ENCODE measurements around the gene SLC7A6OS.

The SLC7A6OS gene

GRCh38 chr16:68275611-68276191 is 35.0 kb downstream of the SLC7A6OS start:
- peak; percentile 76 for DNase-seq

GRCh38 chr16:68274441-68274840 is 36.3 kb downstream of the SLC7A6OS start:
- no peak for DNase-seq

GRCh38 chr16:68273896-68274295 is 36.9 kb downstream of the SLC7A6OS start:
- no peak for DNase-seq

GRCh38 chr16:68273459-68273858 is 37.3 kb downstream of the SLC7A6OS start:
- no peak for DNase-seq

- DNase-seq: peak; percentile 82
These were observed 38.1 kb downstream of the SLC7A6OS start for GRCh38 chr16:68272507-68273209.

GRCh38 chr16:68270353-68270752 is 40.4 kb downstream of the SLC7A6OS start:
- DNase-seq: no peak

GRCh38 chr16:68269793-68270192 is 41.0 kb downstream of the SLC7A6OS start:
- DNase-seq: no peak

- no peak for DNase-seq
These were observed 42.9 kb downstream of the SLC7A6OS start for GRCh38 chr16:68267612-68268405.

- peak; percentile 80 for DNase-seq
These were observed 45.4 kb downstream of the SLC7A6OS start for GRCh38 chr16:68265078-68265920.

GRCh38 chr16:68264128-68265077 is 46.3 kb downstream of the SLC7A6OS start, which contains the start of gene SLC7A6:
SLC7A6 (plus strand) TSS chr16:68264526; CDS start chr16:68274727, 10,201 bp downstream.
- DNase-seq: peak; percentile 95

GRCh38 chr16:68263559-68264127 is 47.1 kb downstream of the SLC7A6OS start:
- DNase-seq: no peak

GRCh38 chr16:68259007-68259825 is 51.5 kb downstream of the SLC7A6OS start:
- no peak for DNase-seq

- DNase-seq: no peak
These were observed 52.6 kb downstream of the SLC7A6OS start for GRCh38 chr16:68257906-68258800.

- no peak for DNase-seq
These were observed 53.4 kb downstream of the SLC7A6OS start for GRCh38 chr16:68257251-68257905.

- no peak for DNase-seq
These were observed 55.0 kb downstream of the SLC7A6OS start for GRCh38 chr16:68255712-68256111.

GRCh38 chr16:68253721-68254120 is 57.0 kb downstream of the SLC7A6OS start:
- DNase-seq: no peak

GRCh38 chr16:68252383-68252782 is 58.4 kb downstream of the SLC7A6OS start:
- DNase-seq: no peak

GRCh38 chr16:68251832-68252231 is 58.9 kb downstream of the SLC7A6OS start:
- DNase-seq: no peak

- DNase-seq: no peak
These were observed 59.8 kb downstream of the SLC7A6OS start for GRCh38 chr16:68250951-68251350.

Measured in activated effector memory CD4-positive, alpha-beta T cell treated with anti-CD3 and anti-CD28 coated beads, Interleukin-2, amount 50 U/mL, for 16 hours (primary cell).